B cell (primary cell): Measurements from ENCODE around the gene LCN15. TPM values are rescaled to one million over a fixed set of nuclear protein-coding genes. Genes with fewer than 3 reads are reported as not detected.

Experiments used
- ATAC-seq: fragments of 200-7000 bp; cut with Tn5 transposase; one replicate; pipeline ENCODE4 v1.10.0; 2021; ENCODE audit warnings: low read depth, mild to moderate bottlenecking, moderate number of reproducible peaks, moderate library complexity
- CTCF ChIA-PET: fragments of 350-600 bp; sonication (Branson Sonifier 250); formaldehyde crosslinking; loops from one replicate; lab custom pipeline; 2021; ENCODE audit warnings: antibody characterized with exemption, inconsistent platforms; lab: Charles Lee
- POLR2A ChIA-PET: fragments of 350-600 bp; sonication (Branson Sonifier 250); formaldehyde crosslinking; loops from one replicate; lab custom pipeline; 2021; ENCODE audit warnings: antibody characterized with exemption; lab: Charles Lee
- DNase-seq: peaks from one replicate; pipeline ENCODE4 v3.0.0; 2013
- H2AFZ ChIP-seq: 2 replicates; pipeline ENCODE4 v1.6.1; 2012; ENCODE audit warnings: mild to moderate bottlenecking, low read depth, low read length; ENCODE audit not compliant: insufficient read depth, poor library complexity, severe bottlenecking
- H3K27ac ChIP-seq, 2 donors: 1 replicate in 1 of 2; 2 replicates in 1 of 2; pipeline ENCODE4 v1.5.1; 2012 to 2013; ENCODE audit warnings: low read length in 2 of 2, mild to moderate bottlenecking in 2 of 2, moderate library complexity in 1 of 2
- H3K27me3 ChIP-seq, 4 experiments: fragments of 200-600 bp in 1 of 4; sonication (generic) in 1 of 4; replicated peaks in 1 of 4; 1 replicate in 2 of 4; 2 replicates in 2 of 4; pipeline versions ENCODE4 v1.6.1 to v1.7.0; 2013 to 2016; ENCODE audit warnings: low read length in 3 of 4, mild to moderate bottlenecking in 2 of 4, mixed read lengths in 1 of 4, moderate library complexity in 1 of 4; ENCODE audit not compliant: insufficient read depth in 4 of 4, control insufficient read depth in 3 of 4; ENCODE audit errors: control extremely low read depth in 1 of 4
- H3K36me3 ChIP-seq, 2 experiments: replicated peaks in 1 of 2; 1 replicate in 1 of 2; 2 replicates in 1 of 2; pipeline versions ENCODE4 v1.6.1 to v1.7.1; 2013; ENCODE audit warnings: low read length in 1 of 2; ENCODE audit not compliant: insufficient read depth in 2 of 2, control insufficient read depth in 1 of 2; ENCODE audit errors: control extremely low read depth in 1 of 2, extremely low read depth in 1 of 2
- H3K4me1 ChIP-seq, 2 donors: fragments of 200-600 bp in 1 of 2; sonication (generic) in 1 of 2; 1 replicate in 1 of 2; 2 replicates in 1 of 2; pipeline versions ENCODE4 v1.5.1 to v1.6.1; 2013 to 2017; ENCODE audit warnings: low read length in 2 of 2; ENCODE audit not compliant: control insufficient read depth in 2 of 2, insufficient read depth in 2 of 2
- H3K4me2 ChIP-seq: replicated peaks from 2 replicates; pipeline ENCODE3; 2012; ENCODE audit warnings: mild to moderate bottlenecking, low read depth, low read length; ENCODE audit not compliant: poor library complexity, severe bottlenecking
- H3K4me3 ChIP-seq, 5 experiments: fragments of 200-600 bp in 1 of 5; sonication (generic) in 1 of 5; 1 replicate in 3 of 5; 2 replicates in 2 of 5; pipeline versions ENCODE4 v1.5.1 to v1.7.0; 2011 to 2016; ENCODE audit warnings: low read length in 4 of 5, mild to moderate bottlenecking in 4 of 5, low read depth in 2 of 5, control low read depth in 1 of 5, moderate library complexity in 1 of 5; ENCODE audit not compliant: insufficient read depth in 1 of 5; ENCODE audit errors: control extremely low read depth in 1 of 5, extremely low read depth in 1 of 5
- H3K79me2 ChIP-seq: fragments of 200-600 bp; sonication (generic); one replicate; pipeline ENCODE4 v1.6.0; 2016; ENCODE audit warnings: low read length; ENCODE audit not compliant: control insufficient read depth, insufficient read depth
- H3K9ac ChIP-seq: fragments of 200-600 bp; sonication (generic); 2 replicates; pipeline ENCODE4 v1.6.1; 2017; ENCODE audit warnings: mild to moderate bottlenecking, low read length, moderate library complexity
- H3K9me3 ChIP-seq, 3 donors: one replicate each; pipeline versions ENCODE4 v1.6.1 to v1.7.1; 2013; ENCODE audit warnings: low read length in 2 of 3; ENCODE audit not compliant: control insufficient read depth in 2 of 3, insufficient read depth in 1 of 3; ENCODE audit errors: control extremely low read depth in 1 of 3
- H4K20me1 ChIP-seq: 2 replicates; pipeline ENCODE4 v1.6.0; 2012; ENCODE audit warnings: mild to moderate bottlenecking, low read length; ENCODE audit not compliant: insufficient read depth, control insufficient read depth, poor library complexity, severe bottlenecking
- H3K27ac Mint-ChIP-seq: one replicate; pipeline ENCODE4 v1.8.0; 2021; ENCODE audit warnings: mixed read lengths
- H3K27me3 Mint-ChIP-seq: one replicate; pipeline ENCODE4 v1.8.0; 2021; ENCODE audit warnings: mixed read lengths
- H3K4me1 Mint-ChIP-seq: one replicate; pipeline ENCODE4 v1.8.0; 2021; ENCODE audit warnings: mixed read lengths
- H3K4me3 Mint-ChIP-seq: one replicate; pipeline ENCODE4 v1.8.0; 2021; ENCODE audit warnings: mixed read lengths
- H3K9me3 Mint-ChIP-seq: one replicate; pipeline ENCODE4 v1.8.0; 2022; ENCODE audit warnings: mixed read lengths; ENCODE audit not compliant: insufficient read depth
- EZH2 ChIP-seq: IDR thresholded peaks from 2 replicates; pipeline ENCODE4 v1.6.1; 2012; ENCODE audit warnings: borderline replicate concordance, low read depth, mild to moderate bottlenecking, moderate library complexity, low read length; ENCODE audit not compliant: insufficient read depth, poor library complexity, severe bottlenecking
- WGBS: methylation state at CpG from one replicate; pipeline ENCODE4 v1.1.5; 2013; ENCODE audit warnings: missing lambda C conversion rate; ENCODE audit not compliant: insufficient coverage; 5-methylcytosine and 5-hydroxymethylcytosine counted together
- intact Hi-C: fragments of 100-400 bp; cut with micrococcal nuclease; formaldehyde crosslinking; loops from one replicate; pipeline ENCODE4 v1.10.0; 2022
- polyA plus RNA-seq: library from polyadenylated mRNA; depleted of rRNA; stranded (reverse); fragments of >200 nt; gene quantifications from 2 replicates; pipeline ENCODE4 v1.2.3, GENCODE V29; 2012
- total RNA-seq, 2 donors: library from RNA; stranded (reverse); fragments of 120-200 nt in 1 of 2; gene quantifications; 1 replicate in 1 of 2; 2 replicates in 1 of 2; pipeline versions ENCODE4 v1.2.3 to v1.2.4, GENCODE V29; 2013 to 2022
- TF ChIP-seq, protein P1 (sequence below): fragments of 200-600 bp; IDR thresholded peaks from one replicate; pipeline ENCODE4 v1.8.0; 2022; ENCODE audit warnings: antibody characterized with exemption, mild to moderate bottlenecking

Gene LCN15
- total and polyA plus RNA-seq, 2 donors (not counting 1 experiment from before 2014, with no cell fraction given): not detected

DNA sequence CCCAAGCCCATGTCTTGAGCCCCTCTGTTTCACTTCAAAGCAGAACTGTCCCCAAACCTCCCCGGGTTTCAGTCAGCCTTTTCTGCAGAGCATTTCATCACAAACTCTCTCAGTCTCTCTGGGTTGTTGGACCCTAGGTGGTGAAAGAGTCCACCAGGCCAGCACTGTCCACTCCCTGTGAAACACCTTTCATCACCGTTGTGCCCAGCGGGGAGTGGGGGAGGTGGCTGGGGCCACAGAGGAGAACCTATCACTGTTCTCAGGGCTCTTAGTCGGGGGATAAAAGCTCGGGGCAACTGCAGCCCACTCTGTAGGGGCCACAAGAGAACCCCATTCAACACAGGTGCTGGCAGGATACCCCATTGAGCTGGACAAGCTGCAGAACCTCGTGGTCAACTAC lies 38.0 kb upstream of the LCN15 start:
- Histone ChIP-seq H3K9ac (no peak overlapping the region), H3K9me3 (no peaks in the 10 kb centered on the region), H3K4me3 (no peak overlapping the region), H2AFZ (no peak overlapping the region), H3K36me3 (no peaks in the 10 kb centered on the region), H4K20me1 (peaks cover 4% of the 10 kb centered on the region), H3K27me3 (peaks cover 0 to 25% (median 9%) of the 10 kb centered on the region in 4 experiments), H3K79me2 (peaks cover 9% of the 10 kb centered on the region), H3K4me2 (no peak overlapping the region), H3K27ac (no peak overlapping the region), H3K4me1 (peaks cover 31 to 42% of the 10 kb centered on the region in 2 donors)
- 96% methylated on average over 3 of the region's 6 CpGs for WGBS
- no peak overlapping the region for H3K4me3 Mint-ChIP-seq
- ChIA-PET CTCF (interaction anchor here (0.8 to 1.0 kb wide), 2 partner anchors 10 to 40 kb away, joined by 3 read pairs; partner anchors contain the start of gene AJM1), POLR2A (interaction anchor here (1.2 kb wide), 1 partner anchor 74 kb away, joined by 3 read pairs; no protein-coding TSS in a partner anchor)
- H3K4me1 Mint-ChIP-seq: peaks cover 30% of the 10 kb centered on the region
- intact Hi-C loops: no loop called here
- H3K9me3 Mint-ChIP-seq: no peaks in the 10 kb centered on the region
- no peaks in the 10 kb centered on the region for H3K27me3 Mint-ChIP-seq
- ATAC-seq: no peak
- TF ChIP-seq, protein P1, sequence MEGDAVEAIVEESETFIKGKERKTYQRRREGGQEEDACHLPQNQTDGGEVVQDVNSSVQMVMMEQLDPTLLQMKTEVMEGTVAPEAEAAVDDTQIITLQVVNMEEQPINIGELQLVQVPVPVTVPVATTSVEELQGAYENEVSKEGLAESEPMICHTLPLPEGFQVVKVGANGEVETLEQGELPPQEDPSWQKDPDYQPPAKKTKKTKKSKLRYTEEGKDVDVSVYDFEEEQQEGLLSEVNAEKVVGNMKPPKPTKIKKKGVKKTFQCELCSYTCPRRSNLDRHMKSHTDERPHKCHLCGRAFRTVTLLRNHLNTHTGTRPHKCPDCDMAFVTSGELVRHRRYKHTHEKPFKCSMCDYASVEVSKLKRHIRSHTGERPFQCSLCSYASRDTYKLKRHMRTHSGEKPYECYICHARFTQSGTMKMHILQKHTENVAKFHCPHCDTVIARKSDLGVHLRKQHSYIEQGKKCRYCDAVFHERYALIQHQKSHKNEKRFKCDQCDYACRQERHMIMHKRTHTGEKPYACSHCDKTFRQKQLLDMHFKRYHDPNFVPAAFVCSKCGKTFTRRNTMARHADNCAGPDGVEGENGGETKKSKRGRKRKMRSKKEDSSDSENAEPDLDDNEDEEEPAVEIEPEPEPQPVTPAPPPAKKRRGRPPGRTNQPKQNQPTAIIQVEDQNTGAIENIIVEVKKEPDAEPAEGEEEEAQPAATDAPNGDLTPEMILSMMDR: no peak
- TF ChIP-seq EZH2: no peak
- no peak overlapping the region for H3K27ac Mint-ChIP-seq
- no peak for DNase-seq
